ENCODE data around the gene COP1. TPM values are rescaled to one million over a fixed set of nuclear protein-coding genes. Genes with fewer than 3 reads are reported as not detected.

COP1 gene
- total RNA-seq, 1 donor: 64.8 TPM

DNA sequence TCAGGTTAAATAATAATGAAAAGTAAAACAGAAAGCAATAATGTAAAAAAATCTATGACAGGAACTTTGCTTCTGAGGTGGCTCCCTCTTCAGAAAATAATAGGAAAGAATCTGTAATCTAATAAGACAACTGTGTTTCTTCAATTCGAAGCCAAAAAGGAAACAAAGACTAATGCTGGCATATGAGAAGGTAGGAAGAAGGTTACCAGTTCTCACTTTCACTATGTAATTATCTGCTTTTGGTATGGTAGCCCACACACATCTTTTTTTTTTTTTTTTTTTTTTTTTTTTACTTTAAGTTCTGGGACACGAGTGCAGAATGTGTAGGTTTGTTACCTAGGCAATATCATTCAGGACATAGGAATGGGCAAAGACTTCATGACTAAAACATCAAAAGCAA lies 47.1 kb downstream of the COP1 start:
- H3K27me3 ChIP-seq (ENCODE audit: insufficient read depth, low read length): no peaks in the 10 kb centered on the region
- H3K4me1 ChIP-seq (ENCODE audit: insufficient read depth, low read length): no peaks in the 10 kb centered on the region
- H3K4me3 ChIP-seq (ENCODE audit: insufficient read depth, low read length): no peak overlapping the region
- no peaks in the 10 kb centered on the region for H3K36me3 ChIP-seq (ENCODE audit: insufficient read depth, low read length)
- no peak overlapping the region for H3K4me2 ChIP-seq (ENCODE audit: insufficient read depth, low read length)
- no peaks in the 10 kb centered on the region for H4K20me1 ChIP-seq (ENCODE audit: insufficient read depth, low read length)
- no peaks in the 10 kb centered on the region for H3K9me3 ChIP-seq (ENCODE audit: low read depth, low read length)
- no peak overlapping the region for H3K27ac ChIP-seq (ENCODE audit: low read depth, low read length)
- no peak overlapping the region for H2AFZ ChIP-seq (ENCODE audit: low read length)
- DNase-seq (ENCODE audit: insufficient read length, low spot score, missing footprints): no peak
- TF ChIP-seq, protein P1, sequence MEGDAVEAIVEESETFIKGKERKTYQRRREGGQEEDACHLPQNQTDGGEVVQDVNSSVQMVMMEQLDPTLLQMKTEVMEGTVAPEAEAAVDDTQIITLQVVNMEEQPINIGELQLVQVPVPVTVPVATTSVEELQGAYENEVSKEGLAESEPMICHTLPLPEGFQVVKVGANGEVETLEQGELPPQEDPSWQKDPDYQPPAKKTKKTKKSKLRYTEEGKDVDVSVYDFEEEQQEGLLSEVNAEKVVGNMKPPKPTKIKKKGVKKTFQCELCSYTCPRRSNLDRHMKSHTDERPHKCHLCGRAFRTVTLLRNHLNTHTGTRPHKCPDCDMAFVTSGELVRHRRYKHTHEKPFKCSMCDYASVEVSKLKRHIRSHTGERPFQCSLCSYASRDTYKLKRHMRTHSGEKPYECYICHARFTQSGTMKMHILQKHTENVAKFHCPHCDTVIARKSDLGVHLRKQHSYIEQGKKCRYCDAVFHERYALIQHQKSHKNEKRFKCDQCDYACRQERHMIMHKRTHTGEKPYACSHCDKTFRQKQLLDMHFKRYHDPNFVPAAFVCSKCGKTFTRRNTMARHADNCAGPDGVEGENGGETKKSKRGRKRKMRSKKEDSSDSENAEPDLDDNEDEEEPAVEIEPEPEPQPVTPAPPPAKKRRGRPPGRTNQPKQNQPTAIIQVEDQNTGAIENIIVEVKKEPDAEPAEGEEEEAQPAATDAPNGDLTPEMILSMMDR (IDR thresholded peaks at IDR 0.05; ENCODE audit: extremely low read depth, low read depth, low read length): no peak
- peaks cover 49% of the 10 kb centered on the region for H3K79me2 ChIP-seq (ENCODE audit: insufficient read depth, low read length)

DNA sequence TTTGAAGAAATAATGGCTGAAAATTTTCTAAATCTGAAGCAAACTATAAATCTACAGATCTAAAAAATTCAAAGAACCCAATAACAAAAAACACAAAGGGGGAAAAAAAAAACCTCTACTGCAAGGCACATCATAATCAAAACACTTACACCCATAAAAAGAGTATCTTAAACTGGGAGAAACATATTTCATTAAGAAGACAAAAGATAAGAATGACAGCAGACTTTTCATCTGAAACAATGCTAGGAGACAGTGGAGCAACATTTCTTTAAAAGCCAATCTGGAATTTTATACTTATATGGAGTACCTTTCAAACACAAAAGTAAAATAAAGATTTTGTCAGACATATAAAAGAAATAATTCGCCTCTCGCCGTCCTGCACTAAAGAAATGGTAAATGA lies 49.1 kb downstream of the COP1 start:
- peaks cover 53% of the 10 kb centered on the region for H3K79me2 ChIP-seq (ENCODE audit: insufficient read depth, low read length)

DNA sequence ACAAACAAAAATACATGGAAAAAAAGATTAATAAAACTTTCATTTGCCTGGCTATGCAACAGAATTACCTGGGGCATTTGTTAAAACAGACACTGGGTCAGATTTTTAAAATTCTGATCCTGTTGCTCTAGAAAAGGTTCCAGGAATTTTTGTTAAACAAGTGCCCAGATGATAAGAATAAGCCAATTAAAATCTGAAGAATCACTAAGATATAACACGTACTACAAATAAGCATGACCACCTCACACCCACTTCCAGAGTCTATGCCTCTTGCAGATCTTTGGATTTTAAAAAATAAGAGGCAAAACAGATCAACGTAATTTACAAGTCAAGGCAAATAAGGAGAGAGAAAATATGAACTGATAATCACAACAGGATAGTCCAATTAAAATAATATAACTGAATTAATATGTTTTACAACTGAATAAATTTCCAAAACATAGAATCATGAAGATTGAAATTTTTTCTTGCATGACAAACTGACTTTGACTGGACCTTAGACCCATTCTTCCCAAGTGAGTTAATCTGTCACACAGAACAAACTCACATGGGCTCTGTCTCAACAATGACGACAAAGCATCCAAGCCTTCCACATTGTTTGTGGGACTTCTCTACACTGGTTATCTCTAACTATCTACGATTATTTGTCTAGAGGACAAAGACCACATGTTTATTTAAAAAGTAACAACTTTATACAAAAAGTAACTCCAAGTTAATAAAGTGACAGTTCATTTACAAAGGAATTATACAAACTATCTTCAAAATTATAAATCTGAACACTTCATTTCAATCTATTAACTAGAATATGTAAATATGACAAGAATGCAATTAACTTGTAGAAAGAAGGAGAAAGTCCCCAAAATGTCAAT lies 56.9 kb downstream of the COP1 start:
- no peaks in the 10 kb centered on the region for H3K9me3 ChIP-seq (ENCODE audit: low read depth, low read length)
- peaks cover 2% of the 10 kb centered on the region for H4K20me1 ChIP-seq (ENCODE audit: insufficient read depth, low read length)
- peaks cover 65% of the 10 kb centered on the region for H3K79me2 ChIP-seq (ENCODE audit: insufficient read depth, low read length)
- DNase-seq (ENCODE audit: insufficient read length, low spot score, missing footprints): no peak
- H3K27me3 ChIP-seq (ENCODE audit: insufficient read depth, low read length): no peaks in the 10 kb centered on the region
- TF ChIP-seq, protein P1 (IDR thresholded peaks at IDR 0.05; ENCODE audit: extremely low read depth, low read depth, low read length): no peak
- peaks cover 6% of the 10 kb centered on the region for H3K36me3 ChIP-seq (ENCODE audit: insufficient read depth, low read length)
- no peak overlapping the region for H3K4me3 ChIP-seq (ENCODE audit: insufficient read depth, low read length)
- no peak overlapping the region for H3K4me2 ChIP-seq (ENCODE audit: insufficient read depth, low read length)
- no peaks in the 10 kb centered on the region for H3K4me1 ChIP-seq (ENCODE audit: insufficient read depth, low read length)
- H3K27ac ChIP-seq (ENCODE audit: low read depth, low read length): no peak overlapping the region
- no peak overlapping the region for H2AFZ ChIP-seq (ENCODE audit: low read length)

More for the DNA sequence above, 49.1 kb downstream of the COP1 start:
- Histone ChIP-seq H3K36me3 (ENCODE audit: insufficient read depth, low read length) (peaks cover 6% of the 10 kb centered on the region), H3K9me3 (ENCODE audit: low read depth, low read length) (no peaks in the 10 kb centered on the region), H3K4me2 (ENCODE audit: insufficient read depth, low read length) (no peak overlapping the region), H3K4me3 (ENCODE audit: insufficient read depth, low read length) (no peak overlapping the region), H2AFZ (ENCODE audit: low read length) (no peak overlapping the region), H3K27me3 (ENCODE audit: insufficient read depth, low read length) (no peaks in the 10 kb centered on the region), H3K4me1 (ENCODE audit: insufficient read depth, low read length) (no peaks in the 10 kb centered on the region), H3K27ac (ENCODE audit: low read depth, low read length) (no peak overlapping the region), H4K20me1 (ENCODE audit: insufficient read depth, low read length) (no peaks in the 10 kb centered on the region)
- no peak for DNase-seq (ENCODE audit: insufficient read length, low spot score, missing footprints)
- TF ChIP-seq, protein P1 (IDR thresholded peaks at IDR 0.05; ENCODE audit: extremely low read depth, low read depth, low read length): no peak

DNA sequence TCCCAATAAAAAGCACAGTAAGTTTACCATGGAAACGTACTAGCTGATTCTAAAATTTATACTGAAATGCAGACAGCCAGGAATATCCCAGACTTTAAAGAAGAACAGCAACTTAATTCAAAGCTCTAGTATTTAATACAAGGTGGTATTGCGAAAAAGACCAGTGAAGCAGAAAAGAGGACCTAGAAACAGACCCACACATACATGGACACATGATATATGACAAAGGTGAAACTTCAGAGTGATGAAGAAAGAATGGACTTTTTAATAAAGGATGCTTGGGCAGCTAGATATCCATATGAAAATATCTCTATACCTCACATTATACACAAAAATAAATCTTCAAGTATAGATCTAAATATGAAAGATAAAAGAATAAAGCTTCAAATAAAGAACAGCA lies 62.6 kb downstream of the COP1 start:
- Histone ChIP-seq H3K4me3 (ENCODE audit: insufficient read depth, low read length) (no peak overlapping the region), H3K79me2 (ENCODE audit: insufficient read depth, low read length) (peaks cover 74% of the 10 kb centered on the region), H3K9me3 (ENCODE audit: low read depth, low read length) (no peaks in the 10 kb centered on the region), H3K27ac (ENCODE audit: low read depth, low read length) (no peak overlapping the region), H3K27me3 (ENCODE audit: insufficient read depth, low read length) (no peaks in the 10 kb centered on the region), H4K20me1 (ENCODE audit: insufficient read depth, low read length) (no peaks in the 10 kb centered on the region), H3K4me2 (ENCODE audit: insufficient read depth, low read length) (no peak overlapping the region), H3K4me1 (ENCODE audit: insufficient read depth, low read length) (no peaks in the 10 kb centered on the region), H2AFZ (ENCODE audit: low read length) (no peak overlapping the region), H3K36me3 (ENCODE audit: insufficient read depth, low read length) (no peaks in the 10 kb centered on the region)
- DNase-seq (ENCODE audit: insufficient read length, low spot score, missing footprints): no peak
- TF ChIP-seq, protein P1 (IDR thresholded peaks at IDR 0.05; ENCODE audit: extremely low read depth, low read depth, low read length): no peak

Data from osteoblast (primary cell).